HuH-7 (cell line): ENCODE data around the gene RETN.

ENCODE experiments used
- DNase-seq: peaks from one replicate; pipeline ENCODE4 v3.0.0; 2011; ENCODE audit warnings: low spot score

Gene RETN

DNA sequence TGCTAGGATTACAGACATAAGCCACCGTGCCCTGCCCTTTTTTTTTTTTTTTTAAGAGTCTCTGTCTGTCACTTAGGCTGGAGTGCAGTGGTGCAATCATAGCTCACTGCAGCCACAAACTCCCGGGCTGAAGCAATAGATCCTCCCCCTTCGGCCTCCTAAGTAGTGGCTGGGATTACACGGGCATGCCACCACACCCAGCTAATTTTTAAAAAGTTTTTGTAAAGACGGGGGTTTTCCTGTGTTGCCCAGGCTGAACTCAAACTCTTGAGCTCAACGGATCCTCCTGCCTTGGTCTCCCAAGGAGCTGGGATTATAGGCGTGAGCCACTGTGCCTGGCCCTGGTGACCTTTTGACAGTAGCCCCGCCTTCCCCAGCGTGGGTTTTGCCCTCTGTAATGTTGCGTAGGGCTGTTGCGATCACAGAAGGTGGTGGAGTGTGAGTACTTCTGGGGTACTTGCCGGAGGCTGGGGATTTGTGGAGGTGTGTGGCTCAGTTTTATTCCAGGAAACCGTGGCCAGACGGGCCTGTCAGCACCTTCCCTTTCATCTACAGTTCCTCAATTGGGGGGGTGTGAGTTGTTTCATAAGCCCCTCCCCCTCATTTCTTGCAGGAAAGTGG, 11.6 kb upstream of the RETN start:
- no peak for DNase-seq

DNA sequence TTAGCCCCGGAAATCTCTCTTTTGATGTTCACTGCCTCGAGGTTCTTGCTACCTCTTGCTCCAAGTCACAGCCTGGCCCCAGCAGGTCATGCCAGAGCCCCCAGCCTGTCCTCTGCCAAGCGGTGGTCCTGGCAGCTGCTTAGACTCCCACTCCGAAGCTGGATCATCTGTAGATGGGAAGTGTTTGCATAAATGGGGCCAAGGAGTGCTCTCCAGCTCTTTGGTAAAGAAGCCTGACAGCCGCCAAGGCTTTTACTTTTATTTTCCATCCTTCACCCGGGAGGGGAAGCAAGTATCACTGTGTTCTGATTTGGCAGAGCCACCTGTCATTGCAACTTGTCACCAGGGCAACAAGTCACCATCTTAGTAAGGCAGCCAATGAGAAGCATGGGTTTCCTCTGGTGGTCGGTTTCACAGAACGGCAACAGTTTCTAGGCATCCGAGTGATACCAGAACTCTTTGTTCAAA, 10.6 kb upstream of the RETN start:
- DNase-seq = no peak

DNA sequence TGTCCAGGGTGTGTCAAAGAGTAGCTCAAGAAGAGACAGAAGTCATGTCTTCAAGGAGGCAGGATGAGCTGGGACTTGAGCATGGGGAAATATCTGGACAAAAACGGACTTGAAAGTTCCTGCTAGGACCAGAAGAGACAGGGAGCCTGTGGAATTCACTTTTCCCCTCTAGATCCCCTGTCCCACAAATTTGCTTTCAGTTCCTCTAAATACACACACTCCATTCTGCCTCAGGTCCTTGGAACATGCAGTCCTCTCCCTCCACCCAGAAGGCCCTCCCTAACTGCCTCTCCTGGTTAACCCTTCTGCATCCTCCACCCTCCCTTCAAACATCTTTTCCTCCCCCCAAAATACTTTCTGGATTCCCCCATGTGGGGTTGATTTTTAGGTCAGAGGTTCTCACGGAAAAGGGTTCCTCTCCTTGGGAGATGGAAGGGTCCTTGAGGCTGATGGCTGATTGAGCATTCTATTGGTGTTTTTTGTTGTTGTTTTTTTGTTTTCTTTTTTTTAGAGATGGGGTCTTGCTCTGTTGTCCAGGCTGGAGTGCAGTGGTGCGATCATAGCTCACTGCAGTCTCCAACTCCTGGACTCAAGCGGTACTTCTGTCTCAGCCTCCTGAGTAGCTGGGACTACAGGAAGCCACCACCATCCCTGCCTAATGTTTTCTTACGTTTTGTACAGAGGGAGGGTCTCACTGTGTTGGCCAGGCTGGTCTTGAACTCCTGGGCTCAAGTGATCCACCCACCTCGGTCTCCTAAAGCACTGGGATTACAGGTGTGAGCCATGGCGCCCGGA, 6.9 kb upstream of the RETN start:
- no peak for DNase-seq

DNA sequence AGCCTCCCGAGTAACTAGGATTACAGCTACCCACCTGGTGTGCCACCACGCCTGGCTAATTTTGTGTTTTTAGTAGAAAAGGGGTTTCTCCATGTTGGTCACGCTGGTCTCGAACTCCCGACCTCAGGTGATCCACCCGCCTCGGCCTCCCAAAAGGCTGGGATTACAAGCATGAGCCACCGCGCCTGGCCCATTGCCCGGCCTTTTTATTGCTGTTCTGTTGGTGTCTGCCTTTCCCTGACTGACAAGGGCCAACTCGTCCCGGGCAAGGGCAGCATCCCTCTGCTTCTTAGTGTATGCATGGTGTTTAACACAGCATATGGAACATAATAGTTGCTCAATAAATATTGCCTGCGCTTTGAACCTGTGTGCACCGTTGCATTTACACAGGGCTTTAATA, 6.2 kb upstream of the RETN start:
- no peak for DNase-seq

DNA sequence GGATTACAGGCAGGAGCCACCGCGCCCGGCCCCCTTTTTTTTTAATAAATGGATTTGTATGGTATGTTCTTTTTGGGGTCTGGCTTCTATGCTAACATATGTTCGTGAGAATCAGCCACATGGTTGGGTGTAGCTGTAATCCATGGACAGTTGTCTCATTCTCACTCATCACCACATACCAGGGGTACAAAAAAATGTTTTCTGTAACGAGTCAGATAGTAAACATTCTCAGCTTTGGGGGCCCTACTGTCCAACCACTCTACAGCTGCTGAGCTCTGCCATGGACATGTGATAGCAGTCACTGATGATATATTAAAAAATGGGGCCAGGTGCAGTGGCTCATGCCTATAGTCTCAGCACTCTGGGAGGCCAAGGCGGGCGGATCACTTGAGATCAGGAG, 5.1 kb upstream of the RETN start:
- no peak for DNase-seq

DNA sequence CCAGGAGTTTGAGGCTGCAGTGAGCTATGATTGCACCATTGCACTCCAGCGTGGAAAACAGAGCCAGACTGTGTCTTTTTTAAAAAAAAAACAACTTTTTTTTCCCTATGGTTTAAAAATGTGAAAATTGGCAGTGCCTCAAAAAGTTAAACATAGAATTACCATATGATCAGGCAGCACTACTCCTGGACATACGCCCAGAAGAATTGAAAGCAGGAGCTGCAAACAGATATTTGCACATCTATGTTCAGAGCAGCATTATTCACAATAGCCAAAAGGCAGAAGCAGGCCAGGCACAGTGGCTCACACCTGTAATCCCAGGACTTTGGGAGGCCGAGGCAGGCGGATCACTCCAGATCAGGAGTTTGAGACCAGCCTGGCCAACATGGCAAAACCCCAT, 3.8 kb upstream of the RETN start:
- DNase-seq = no peak

DNA sequence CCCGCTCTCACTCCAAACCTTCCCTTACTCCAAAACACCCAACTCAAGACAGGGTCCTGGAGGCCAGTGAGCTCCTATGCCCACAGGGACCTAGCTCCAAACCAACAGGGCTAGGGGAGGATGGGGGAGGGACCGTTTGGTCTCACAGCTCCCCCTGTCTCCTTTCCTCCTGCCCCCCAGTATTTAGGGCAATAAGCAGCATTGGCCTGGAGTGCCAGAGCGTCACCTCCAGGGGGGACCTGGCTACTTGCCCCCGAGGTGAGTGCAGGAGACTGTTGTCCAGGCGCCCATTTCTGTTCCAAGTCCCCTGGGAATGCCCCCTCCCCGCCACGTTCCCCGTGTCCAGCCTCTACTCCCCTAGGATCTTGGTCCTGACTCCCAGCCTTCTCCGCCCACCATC, 792 bp downstream of the RETN start:
- DNase-seq = no peak

DNA sequence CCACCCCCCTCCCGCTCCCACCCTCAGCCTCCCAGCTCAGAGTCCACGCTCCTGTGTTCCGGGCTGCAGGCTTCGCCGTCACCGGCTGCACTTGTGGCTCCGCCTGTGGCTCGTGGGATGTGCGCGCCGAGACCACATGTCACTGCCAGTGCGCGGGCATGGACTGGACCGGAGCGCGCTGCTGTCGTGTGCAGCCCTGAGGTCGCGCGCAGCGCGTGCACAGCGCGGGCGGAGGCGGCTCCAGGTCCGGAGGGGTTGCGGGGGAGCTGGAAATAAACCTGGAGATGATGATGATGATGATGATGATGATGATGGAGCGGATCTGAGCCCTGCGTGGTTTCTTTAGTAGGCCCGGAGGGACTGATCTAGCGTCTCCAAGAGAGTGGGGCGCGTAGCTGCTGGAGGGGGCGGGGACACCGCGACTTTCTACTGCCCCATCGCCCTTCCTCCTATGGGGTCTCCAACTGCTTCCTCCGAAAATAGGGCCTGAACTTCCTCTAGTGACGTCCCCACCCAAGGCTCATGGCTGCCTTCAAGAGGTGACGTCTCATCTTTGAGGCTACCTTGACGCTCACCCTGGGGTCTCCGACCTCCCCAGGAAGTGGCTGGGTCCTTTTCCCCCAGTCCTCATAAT, 1.4 kb downstream of the RETN start:
- no peak for DNase-seq

DNA sequence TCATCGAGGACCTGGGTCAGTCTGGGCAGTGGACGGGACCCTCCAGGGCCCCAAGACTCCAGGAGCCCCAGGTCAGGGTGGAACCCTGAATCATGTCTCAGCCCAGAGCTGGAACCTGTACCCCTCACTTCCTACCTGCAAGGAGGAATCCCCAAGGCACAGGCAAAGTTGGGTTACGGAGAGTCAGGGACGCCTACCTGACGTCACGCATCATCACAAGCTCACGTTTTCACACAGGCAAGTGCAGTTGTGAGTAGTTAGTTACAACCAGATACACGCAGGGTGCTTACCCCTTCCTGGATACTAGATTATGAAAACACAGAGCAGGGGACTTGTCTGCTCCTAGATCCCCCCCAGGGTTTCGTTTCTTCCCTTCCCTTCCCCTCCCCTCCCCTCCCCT, 1.9 kb downstream of the RETN start:
- no peak for DNase-seq

DNA sequence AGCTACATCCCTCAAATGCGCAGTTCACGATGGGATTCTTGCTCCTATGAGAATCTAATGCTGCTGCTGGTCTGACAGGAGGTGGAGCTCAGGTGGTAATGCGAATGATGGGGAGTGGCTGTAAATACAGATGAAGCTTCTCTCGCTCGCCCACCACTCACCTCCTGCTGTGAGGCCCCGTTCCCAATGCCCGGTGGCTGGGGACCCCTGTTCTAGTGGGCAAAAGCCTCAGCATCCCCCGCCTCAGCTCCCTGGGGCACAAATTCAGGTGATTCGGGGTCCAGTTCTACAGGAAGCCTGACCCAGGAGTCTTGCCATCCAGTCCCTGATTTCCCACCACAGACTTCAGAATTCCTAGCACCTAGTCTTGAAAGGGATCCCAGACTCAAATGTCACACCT, 3.7 kb downstream of the RETN start:
- DNase-seq = no peak

DNA sequence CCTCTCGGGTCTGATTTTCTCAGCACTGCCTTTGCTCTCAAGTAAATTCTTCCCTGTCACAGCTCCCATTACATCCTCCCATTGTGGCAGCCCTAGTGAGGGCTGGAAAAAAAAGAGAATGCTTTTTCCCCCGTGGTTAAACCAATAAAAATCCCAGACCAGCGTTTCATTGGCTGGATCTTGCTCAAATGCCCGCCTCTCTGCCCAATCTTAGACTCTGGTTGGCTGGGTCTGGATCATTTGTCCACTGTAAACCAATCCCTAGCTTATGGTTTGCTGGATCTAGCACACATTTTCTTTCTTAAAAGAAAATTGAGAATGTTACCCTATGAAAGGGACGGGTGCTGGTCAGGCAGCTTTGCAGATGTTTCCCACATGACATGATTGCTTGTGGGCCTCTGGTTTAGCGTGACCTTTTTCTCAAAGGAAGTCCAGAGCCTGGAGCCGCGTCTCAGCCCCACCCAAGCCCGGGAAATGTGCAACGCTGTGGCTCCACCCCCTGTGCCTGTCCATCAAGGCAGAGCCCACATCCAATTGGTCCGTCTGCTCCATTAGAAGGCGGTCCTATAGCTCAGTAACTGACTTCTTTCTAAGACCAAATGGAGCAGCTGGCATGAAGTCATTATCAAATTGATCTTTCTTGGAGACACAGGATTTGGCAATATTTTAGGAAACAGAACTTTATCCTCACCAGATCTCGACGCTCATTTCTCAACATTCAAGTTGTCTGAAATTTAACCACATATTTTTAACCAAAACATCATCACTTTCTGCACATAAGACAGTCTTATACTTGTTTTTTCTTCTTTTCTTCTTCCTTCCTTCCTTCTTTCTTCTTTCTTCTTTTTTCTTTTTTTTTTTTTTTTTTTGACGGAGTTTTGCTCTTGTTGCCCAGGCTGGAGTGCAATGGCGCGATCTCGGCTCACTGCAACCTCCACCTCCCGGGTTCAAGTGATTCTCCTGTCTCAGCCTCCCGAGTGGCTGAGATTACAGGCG, 5.5 kb downstream of the RETN start:
- DNase-seq = peak; percentile 76

DNA sequence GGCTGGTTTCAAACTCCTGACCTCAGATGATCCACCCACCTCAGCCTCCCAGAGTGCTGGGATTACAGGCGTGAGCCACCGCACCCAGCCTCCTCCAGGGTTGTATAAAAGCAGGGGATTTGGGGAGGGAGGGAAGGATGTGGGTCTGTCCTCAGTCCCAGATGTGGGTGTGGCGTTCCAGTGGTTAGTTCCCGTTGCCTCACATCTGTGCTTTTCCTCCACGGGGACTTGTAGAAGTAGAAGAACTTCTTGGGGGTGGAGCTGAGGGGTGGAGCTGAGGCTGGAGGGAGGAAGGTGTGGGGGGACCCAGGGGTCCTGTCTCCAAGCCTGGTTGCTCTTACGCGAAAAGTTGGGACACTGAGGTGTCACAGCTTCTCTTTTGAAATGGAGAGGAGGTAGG, 7.5 kb downstream of the RETN start:
- no peak for DNase-seq

DNA sequence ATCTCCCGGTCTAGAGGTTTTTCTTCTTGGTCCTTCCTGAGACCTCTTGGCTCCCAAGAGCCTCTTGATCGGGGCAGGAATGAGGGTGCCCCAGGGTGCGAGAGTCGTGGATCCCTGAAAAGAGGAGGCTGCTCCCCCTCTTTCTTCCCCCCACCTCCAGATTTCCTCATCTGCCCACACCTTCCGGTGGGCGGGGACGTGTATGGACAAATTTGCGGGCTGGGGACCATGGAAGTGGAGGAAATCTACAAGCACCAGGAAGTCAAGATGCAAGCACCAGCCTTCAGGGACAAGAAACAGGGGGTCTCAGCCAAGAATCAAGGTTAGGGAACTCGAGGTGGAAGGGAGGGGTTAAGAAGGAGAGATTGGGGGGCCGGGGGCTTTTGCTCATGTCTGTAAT, 8.0 kb downstream of the RETN start, which contains the start of gene MCEMP1:
TSS of gene MCEMP1 (plus strand) at position 237 of the 400 bp plus-strand sequence. CDS start at position 268, 31 bp downstream.
- DNase-seq = no peak

DNA sequence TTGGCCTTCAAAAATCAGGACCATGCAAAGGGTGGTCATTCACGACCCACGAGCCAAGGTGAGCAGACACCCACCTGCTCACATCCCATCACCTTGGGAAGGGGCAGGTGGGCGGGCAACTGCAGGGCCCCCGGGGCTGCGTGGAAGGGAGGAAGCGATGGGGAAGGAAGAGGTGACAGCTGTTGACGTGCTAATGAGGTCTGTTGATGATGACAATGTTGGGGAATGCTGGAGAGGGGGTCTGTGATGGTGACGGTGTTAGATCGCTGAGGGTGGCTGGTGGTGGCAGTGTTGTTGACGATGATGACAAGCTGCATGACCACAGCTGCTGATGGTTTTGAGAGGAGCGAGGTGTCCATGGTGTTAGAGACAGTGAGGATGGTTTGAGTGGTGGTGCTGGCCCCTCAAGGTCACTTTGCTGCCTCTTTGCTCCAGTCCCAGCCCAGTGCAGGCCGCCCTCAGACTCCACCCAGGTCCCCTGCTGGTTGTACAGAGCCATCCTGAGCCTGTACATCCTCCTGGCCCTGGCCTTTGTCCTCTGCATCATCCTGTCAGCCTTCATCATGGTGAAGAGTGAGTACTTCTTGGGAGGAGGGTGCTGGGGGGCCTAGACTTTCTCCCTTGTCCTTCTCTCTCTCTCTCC, 8.9 kb downstream of the RETN start:
- DNase-seq = peak; percentile 30

DNA sequence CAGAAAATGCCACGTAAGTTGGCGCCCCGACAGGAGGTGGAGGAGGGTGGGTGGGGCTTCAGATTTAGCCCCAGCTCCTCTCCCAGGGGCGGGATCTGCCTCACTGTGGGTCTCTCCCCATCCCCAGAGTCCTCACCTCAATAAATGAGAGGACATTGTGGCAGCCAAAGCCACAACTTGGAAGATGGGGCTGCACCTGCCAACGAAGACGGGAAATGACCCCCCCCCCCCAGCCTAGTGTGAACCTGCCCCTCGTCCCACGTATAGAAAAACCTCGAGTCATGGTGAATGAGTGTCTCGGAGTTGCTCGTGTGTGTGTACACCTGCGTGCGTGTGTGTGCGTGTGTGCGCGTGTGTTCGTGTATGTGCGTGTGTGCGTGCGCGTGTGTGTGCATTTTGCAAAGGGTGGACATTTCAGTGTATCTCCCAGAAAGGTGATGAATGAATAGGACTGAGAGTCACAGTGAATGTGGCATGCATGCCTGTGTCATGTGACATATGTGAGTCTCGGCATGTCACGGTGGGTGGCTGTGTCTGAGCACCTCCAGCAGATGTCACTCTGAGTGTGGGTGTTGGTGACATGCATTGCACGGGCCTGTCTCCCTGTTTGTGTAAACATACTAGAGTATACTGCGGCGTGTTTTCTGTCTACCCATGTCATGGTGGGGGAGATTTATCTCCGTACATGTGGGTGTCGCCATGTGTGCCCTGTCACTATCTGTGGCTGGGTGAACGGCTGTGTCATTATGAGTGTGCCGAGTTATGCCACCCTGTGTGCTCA, 10.3 kb downstream of the RETN start:
- DNase-seq = no peak

DNA sequence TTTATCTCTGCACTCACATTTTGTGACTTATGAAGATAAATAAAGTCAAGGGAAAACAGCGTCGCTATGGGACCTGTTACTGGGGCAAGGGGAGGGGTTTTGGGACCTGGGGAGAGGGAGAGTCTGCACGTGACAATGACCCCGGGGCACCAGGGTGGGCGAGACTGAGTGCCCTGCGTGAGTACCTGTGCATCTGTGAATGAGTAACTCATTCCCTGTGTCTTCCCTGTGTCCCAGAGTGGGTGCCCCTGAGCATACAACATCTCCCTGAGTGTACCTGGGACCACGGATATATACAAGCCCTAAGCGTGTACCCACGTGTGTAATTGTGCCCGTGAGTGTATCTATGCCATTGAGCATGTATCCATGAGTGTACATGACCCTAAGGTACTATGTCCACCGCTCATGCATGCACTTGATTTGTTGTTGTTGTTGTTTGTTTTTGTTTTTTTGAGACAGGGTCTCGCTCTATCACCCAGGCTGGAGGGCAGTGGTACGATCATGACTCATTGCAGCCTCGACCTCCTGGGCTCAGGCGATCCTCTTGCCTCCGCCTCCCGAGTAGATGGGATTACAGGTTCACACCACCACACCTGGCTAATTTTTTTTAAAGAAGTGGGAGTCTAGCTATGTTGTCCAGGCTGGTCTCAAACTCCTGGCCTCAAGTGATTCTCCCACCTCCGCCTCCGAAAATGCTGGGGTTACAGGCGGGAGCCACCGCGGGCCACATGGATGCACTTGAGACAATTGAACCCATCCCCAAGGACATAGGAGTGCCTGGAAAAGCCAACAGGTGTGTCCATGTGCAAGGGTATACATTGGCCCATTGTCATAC, 11.1 kb downstream of the RETN start:
- DNase-seq = no peak

DNA sequence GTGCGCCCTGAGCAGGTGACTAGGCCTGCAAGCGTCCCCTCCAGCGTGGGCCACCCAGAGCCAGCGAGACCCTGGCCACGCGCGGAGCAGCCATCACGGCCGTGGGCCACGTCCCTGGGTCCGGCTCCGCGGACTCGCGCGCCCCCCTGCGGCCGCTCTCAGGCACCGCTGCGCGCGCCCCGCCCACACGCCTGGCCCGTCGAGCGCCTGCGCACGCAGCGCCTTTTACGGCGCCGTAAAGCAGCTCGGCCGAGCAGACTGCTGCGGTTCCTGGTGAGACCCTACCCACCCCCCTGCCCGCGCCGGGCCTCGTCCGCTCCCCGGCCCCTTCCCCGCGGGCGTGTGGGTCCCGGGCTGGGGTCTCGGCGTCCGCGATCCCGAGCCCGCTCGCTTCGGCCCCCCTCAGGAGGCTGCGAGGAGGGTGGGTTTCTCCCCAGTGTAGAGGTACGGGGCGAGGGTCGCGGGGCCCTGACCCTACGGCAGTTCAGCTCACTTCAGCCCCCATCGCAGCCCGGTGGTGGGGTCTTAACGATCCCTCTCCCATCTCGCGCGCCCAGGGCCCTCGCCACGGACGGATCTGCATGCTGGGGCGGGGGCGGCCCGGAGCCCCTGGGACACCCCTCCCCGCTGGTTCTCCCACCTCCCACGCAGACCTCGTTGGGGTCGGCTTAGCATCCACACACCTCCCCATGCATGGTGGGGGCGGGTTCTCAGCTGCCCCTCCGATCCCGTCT, 11.9 kb downstream of the RETN start, which contains the start of gene TRAPPC5:
TSS of gene TRAPPC5 (plus strand) at position 228 of the 734 bp plus-strand sequence. CDS start 1,421 bp downstream, outside the sequence.
- peak; percentile 84 for DNase-seq

DNA sequence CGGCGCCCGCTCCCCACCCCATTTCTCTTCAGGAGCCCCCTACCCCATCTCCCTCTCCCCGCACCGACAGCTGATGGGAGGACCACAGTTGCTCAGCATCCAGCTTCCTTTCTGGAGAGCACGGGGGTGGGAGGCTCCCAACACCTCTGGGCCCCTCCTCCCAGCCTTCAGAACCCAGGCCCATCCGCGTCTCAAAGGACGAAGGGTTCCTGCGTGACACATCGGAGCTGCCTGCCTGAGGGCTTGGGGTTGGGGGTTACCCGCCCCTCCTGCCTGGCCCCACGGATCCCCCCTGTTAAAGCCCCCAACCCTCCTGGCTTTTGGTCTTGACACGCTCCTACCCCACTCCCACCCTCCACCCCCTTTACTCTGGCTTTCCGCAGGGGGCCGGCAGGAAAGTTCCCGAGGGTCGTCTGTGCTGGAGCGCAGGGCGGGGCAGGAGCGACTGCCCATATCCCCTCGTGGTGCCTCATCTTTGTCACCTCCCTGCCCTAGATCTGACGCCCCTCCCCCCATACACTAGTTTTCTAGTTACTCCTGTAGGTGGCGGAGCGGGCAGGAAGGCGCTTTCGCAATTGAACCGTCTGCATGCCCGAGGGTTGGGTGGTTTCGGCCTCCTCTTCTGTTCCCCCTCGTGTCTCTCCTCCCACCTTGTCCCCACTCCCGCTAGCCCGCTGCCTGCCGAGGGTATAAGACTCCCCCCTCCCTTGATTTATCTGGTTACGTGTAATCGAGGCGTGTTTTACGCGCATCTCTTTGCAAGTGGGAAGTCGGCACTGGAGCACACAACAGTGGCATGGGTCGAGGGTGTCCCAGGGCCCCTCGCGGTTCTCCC, 12.7 kb downstream of the RETN start:
- DNase-seq = peak; percentile 93
